SK-N-SH (cell line): Measurements from ENCODE around the gene PRKACA.

Experiments
- EP300 ChIP-seq, 2 experiments: IDR thresholded peaks; 2 replicates each; pipeline versions ENCODE4 v1.4.0 to v1.6.1; 2012; ENCODE audit warnings: borderline replicate concordance in 1 of 2, low read depth in 1 of 2, low read length in 1 of 2
- EZH2phosphoT487 ChIP-seq: fragments of 200-600 bp; sonication (generic); IDR thresholded peaks from 2 replicates; pipeline ENCODE4 v1.6.1; 2017; ENCODE audit warnings: low read depth, mixed run types, mild to moderate bottlenecking, antibody characterized with exemption, moderate library complexity, borderline replicate concordance
- FOXM1 ChIP-seq: IDR thresholded peaks from 2 replicates; pipeline ENCODE4 v1.4.0; 2012; ENCODE audit warnings: low read depth, mild to moderate bottlenecking
- GABPA ChIP-seq: IDR thresholded peaks from 2 replicates; pipeline ENCODE4 v1.4.0; 2012; ENCODE audit warnings: low read depth, mild to moderate bottlenecking
- NRF1 ChIP-seq: IDR thresholded peaks from 2 replicates; pipeline ENCODE4 v1.6.1; 2012; ENCODE audit warnings: low read depth, mild to moderate bottlenecking, low read length
- TF ChIP-seq, protein P1 (sequence below): fragments of 200-600 bp; sonication (generic); IDR thresholded peaks from 2 replicates; pipeline ENCODE4 v1.6.1; 2017; ENCODE audit warnings: antibody characterized with exemption, mild to moderate bottlenecking, moderate library complexity
- TF ChIP-seq, protein P2 (sequence below): fragments of 150-350 bp; IDR thresholded peaks from 2 replicates; pipeline ENCODE4 v1.6.1; 2017; ENCODE audit warnings: antibody characterized with exemption, low read length, low read depth, borderline replicate concordance
- TF ChIP-seq, protein P3 (sequence below): IDR thresholded peaks from 2 replicates; pipeline ENCODE4 v1.4.0; 2012; ENCODE audit warnings: low read depth

- TF ChIP-seq, protein P1, sequence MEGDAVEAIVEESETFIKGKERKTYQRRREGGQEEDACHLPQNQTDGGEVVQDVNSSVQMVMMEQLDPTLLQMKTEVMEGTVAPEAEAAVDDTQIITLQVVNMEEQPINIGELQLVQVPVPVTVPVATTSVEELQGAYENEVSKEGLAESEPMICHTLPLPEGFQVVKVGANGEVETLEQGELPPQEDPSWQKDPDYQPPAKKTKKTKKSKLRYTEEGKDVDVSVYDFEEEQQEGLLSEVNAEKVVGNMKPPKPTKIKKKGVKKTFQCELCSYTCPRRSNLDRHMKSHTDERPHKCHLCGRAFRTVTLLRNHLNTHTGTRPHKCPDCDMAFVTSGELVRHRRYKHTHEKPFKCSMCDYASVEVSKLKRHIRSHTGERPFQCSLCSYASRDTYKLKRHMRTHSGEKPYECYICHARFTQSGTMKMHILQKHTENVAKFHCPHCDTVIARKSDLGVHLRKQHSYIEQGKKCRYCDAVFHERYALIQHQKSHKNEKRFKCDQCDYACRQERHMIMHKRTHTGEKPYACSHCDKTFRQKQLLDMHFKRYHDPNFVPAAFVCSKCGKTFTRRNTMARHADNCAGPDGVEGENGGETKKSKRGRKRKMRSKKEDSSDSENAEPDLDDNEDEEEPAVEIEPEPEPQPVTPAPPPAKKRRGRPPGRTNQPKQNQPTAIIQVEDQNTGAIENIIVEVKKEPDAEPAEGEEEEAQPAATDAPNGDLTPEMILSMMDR, result no peak
- TF ChIP-seq NRF1 (no peak), EP300 (IDR thresholded peaks at IDR 0.05; ENCODE audit: borderline replicate concordance in 1 of 2, low read depth in 1 of 2, low read length in 1 of 2) (no peak), GABPA (no peak), FOXM1 (no peak), EZH2phosphoT487 (no peak)
- TF ChIP-seq, protein P2, sequence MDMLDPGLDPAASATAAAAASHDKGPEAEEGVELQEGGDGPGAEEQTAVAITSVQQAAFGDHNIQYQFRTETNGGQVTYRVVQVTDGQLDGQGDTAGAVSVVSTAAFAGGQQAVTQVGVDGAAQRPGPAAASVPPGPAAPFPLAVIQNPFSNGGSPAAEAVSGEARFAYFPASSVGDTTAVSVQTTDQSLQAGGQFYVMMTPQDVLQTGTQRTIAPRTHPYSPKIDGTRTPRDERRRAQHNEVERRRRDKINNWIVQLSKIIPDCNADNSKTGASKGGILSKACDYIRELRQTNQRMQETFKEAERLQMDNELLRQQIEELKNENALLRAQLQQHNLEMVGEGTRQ, result no peak
- TF ChIP-seq, protein P3, sequence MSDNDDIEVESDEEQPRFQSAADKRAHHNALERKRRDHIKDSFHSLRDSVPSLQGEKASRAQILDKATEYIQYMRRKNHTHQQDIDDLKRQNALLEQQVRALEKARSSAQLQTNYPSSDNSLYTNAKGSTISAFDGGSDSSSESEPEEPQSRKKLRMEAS, result no peak
These were observed 31.5 kb downstream of the PRKACA start for GRCh38 chr19:14086098-14086497.
